ENCODE measurements around the gene SPTBN1. TPM values are rescaled to one million over a fixed set of nuclear protein-coding genes. Genes with fewer than 3 reads are reported as not detected.

Gene SPTBN1
- total and polyA plus RNA-seq, 2 of the 4 experiments (the other 2 are of a cell fraction): 49.1 to 241 TPM

DNA sequence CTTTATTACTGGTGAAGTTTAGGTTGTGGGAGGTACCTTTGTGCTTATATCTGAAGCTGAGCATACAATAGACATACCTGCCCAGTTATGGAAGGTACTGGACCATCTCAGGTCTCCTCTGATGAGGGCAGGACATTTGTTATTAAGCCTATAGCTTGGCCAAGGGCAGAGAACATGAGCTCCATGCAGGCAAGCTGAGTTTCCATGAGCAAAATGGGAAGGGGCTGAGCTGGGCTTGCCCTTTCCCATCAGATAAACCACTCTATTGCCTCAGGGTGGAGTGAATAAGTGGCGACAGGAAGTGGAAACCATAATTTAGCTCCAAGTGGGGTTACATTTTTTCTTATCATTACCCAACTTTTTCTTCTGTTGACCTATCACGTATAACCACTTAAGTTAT is 227.5 kb downstream of the SPTBN1 start:
- intact Hi-C loops (cut with micrococcal nuclease): no loop called here
- ATAC-seq (ENCODE audit: low read depth): no peak

More for the DNA sequence above, 227.5 kb downstream of the SPTBN1 start:
- in situ Hi-C loops (cut with MboI; ENCODE audit: low sequenced_read_pairs): no loop called here
- Histone ChIP-seq H3K4me3 (ENCODE audit: insufficient read depth, low read depth, low read length) (no peak overlapping the region), H4K20me1 (ENCODE audit: insufficient read depth, low read length) (no peaks in the 10 kb centered on the region), H3K9me3 (ENCODE audit: control insufficient read depth, insufficient read depth, low read length) (no peaks in the 10 kb centered on the region), H2BK120ac (ENCODE audit: low read depth, low read length) (no peak overlapping the region), H2BK15ac (ENCODE audit: low read depth, low read length) (no peak overlapping the region), H3K18ac (ENCODE audit: low read depth, low read length) (no peak overlapping the region), H3K23ac (ENCODE audit: low read depth, low read length) (no peak overlapping the region), H3K27ac (ENCODE audit: insufficient read depth, low read length) (no peak overlapping the region), H3K4ac (ENCODE audit: low read depth, low read length) (no peak overlapping the region), H2BK5ac (ENCODE audit: low read depth, low read length, poor library complexity, severe bottlenecking) (no peak overlapping the region), H4K5ac (ENCODE audit: low read depth, low read length) (no peak overlapping the region), H3K79me1 (ENCODE audit: low read depth in 1 of 2, low read length in 2 of 2) (no peaks in the 10 kb centered on the region), H3K14ac (replicated peaks; ENCODE audit: low read depth, low read length) (no peak overlapping the region), H4K8ac (ENCODE audit: low read depth in 2 of 2, low read length in 2 of 2) (no peak overlapping the region), H3K27me3 (ENCODE audit: control insufficient read depth, insufficient read depth, low read length) (peaks cover 2% of the 10 kb centered on the region; the same call in 1 of the 2 replicates), H2AK9ac (replicated peaks; ENCODE audit: low read depth, low read length, poor library complexity) (no peak overlapping the region), H3K36me3 (ENCODE audit: control insufficient read depth, insufficient read depth, low read length) (no peaks in the 10 kb centered on the region), H2AFZ (replicated peaks; ENCODE audit: low read length, poor library complexity) (no peak overlapping the region), H3K4me1 (ENCODE audit: control insufficient read depth, insufficient read depth, low read length) (no peaks in the 10 kb centered on the region), H2AK5ac (ENCODE audit: low read depth, low read length) (no peak overlapping the region), H3K9me1 (ENCODE audit: insufficient read depth, low read length) (no peaks in the 10 kb centered on the region), H3K4me2 (ENCODE audit: low read depth, low read length) (no peak overlapping the region), H3K9ac (ENCODE audit: low read depth, low read length) (no peak overlapping the region), H4K91ac (ENCODE audit: insufficient read depth, low read depth, low read length) (no peak overlapping the region), H3K56ac (ENCODE audit: extremely low read depth, insufficient read depth, low read length) (no peak overlapping the region), H2BK20ac (ENCODE audit: low read depth, low read length) (no peak overlapping the region)
- dilution Hi-C loops (cut with HindIII; ENCODE audit: low sequenced_read_pairs, unreplicated experiment): no loop called here
- CTCF ChIA-PET: no interaction called here
- WGBS, 2 experiments (ENCODE audit: extremely low coverage in 2 of 2, insufficient read length in 1 of 2): no CpG with 5 or more reads among the region's 2 CpGs
- no peak for TF ChIP-seq MXI1 (IDR thresholded peaks at IDR 0.05; ENCODE audit: borderline replicate concordance, low read depth, low read length)
- TF ChIP-seq, protein P1, sequence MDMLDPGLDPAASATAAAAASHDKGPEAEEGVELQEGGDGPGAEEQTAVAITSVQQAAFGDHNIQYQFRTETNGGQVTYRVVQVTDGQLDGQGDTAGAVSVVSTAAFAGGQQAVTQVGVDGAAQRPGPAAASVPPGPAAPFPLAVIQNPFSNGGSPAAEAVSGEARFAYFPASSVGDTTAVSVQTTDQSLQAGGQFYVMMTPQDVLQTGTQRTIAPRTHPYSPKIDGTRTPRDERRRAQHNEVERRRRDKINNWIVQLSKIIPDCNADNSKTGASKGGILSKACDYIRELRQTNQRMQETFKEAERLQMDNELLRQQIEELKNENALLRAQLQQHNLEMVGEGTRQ (IDR thresholded peaks at IDR 0.05; ENCODE audit: low read depth, low read length): no peak
- POLR2A ChIA-PET (ENCODE audit: unreplicated experiment): interaction anchor here (0.6 kb wide), 1 partner anchor 257 kb away, joined by 5 read pairs; no protein-coding TSS in a partner anchor
- no peak for DNase-seq
- no TSS peak for BruUV-seq (replicated peaks)

Measured in IMR-90 (cell line).